Transverse colon (tissue), 4 donors: Measurements from ENCODE around the gene SMYD3.

Source experiments
- POLR2AphosphoS5 ChIP-seq, 3 donors: sonication (generic); formaldehyde crosslinking; IDR thresholded peaks; one replicate each; pipeline ENCODE4 v1.6.1; 2016; ENCODE audit warnings: antibody characterized with exemption in 3 of 3
- TF ChIP-seq, protein P1 (sequence below), 5 experiments: fragments of 200-600 bp in 3 of 5; fragments of 450-650 bp in 2 of 5; sonication (generic) in 3 of 5; IDR thresholded peaks; 1 replicate in 2 of 5; 2 replicates in 3 of 5; pipeline ENCODE4 v1.5.1; 2016 to 2017; ENCODE audit warnings: antibody characterized with exemption in 5 of 5, inconsistent platforms in 3 of 5, mild to moderate bottlenecking in 2 of 5, moderate library complexity in 1 of 5

DNA sequence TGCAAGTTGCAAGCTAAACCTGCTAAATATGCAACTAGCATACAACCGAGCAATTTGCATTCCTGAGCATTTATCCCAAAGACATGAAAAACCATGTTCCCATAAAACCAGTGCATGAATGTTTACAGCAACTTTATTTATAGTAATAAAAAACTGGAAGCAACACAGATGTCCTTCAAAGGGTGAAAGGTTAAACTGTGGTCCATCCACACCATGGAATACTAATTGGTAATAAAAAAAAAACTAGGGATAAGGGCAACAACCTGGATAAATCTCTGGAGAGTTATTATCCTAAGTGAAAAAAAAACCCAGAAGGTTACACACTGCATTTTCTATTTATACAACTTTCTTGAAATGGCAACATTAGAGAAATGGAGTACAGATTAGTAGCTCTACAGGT, 474.1 kb downstream of the SMYD3 start:
- TF ChIP-seq POLR2AphosphoS5 (IDR thresholded peaks at IDR 0.05): no peak
- TF ChIP-seq, protein P1, sequence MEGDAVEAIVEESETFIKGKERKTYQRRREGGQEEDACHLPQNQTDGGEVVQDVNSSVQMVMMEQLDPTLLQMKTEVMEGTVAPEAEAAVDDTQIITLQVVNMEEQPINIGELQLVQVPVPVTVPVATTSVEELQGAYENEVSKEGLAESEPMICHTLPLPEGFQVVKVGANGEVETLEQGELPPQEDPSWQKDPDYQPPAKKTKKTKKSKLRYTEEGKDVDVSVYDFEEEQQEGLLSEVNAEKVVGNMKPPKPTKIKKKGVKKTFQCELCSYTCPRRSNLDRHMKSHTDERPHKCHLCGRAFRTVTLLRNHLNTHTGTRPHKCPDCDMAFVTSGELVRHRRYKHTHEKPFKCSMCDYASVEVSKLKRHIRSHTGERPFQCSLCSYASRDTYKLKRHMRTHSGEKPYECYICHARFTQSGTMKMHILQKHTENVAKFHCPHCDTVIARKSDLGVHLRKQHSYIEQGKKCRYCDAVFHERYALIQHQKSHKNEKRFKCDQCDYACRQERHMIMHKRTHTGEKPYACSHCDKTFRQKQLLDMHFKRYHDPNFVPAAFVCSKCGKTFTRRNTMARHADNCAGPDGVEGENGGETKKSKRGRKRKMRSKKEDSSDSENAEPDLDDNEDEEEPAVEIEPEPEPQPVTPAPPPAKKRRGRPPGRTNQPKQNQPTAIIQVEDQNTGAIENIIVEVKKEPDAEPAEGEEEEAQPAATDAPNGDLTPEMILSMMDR (IDR thresholded peaks at IDR 0.05): no peak
